PC-3 (cell line): ENCODE results near the gene DBF4B. TPM values are rescaled to one million over a fixed set of nuclear protein-coding genes. Genes with fewer than 3 reads are reported as not detected.

Experiments used
- ATAC-seq: fragments of 200-7000 bp; cut with Tn5 transposase; 2 replicates; pipeline ENCODE4 v1.9.1; 2020; ENCODE audit warnings: mild to moderate bottlenecking, moderate library complexity
- BruUV-seq: library from RNA; stranded (reverse); fragments of 400-500 nt; replicated peaks from 2 replicates; lab custom pipeline; 2021; lab: Mats Ljungman, UMichigan
- CTCF ChIA-PET: fragments of 300-600 bp; sonication (Branson Sonifier 250); formaldehyde crosslinking; loops from one replicate; lab custom pipeline; 2022; ENCODE audit warnings: antibody characterized with exemption; lab: Charles Lee
- POLR2A ChIA-PET: fragments of 300-600 bp; sonication (Branson Sonifier 250); formaldehyde crosslinking; loops from one replicate; lab custom pipeline; 2022; ENCODE audit warnings: antibody characterized with exemption; ENCODE audit not compliant: unreplicated experiment; lab: Charles Lee
- DNase-seq: peaks from one replicate; pipeline ENCODE4 v3.0.0-alpha.2; 2015
- H2AFZ ChIP-seq: fragments of 300-600 bp; sonication (generic); 2 replicates; pipeline ENCODE4 v1.6.0; 2016; ENCODE audit warnings: antibody characterized with exemption, low read length
- H3F3A ChIP-seq: fragments of 300-600 bp; sonication (generic); one replicate; pipeline ENCODE4 v1.6.0; 2017; ENCODE audit warnings: antibody characterized with exemption, low read length, control low read depth, mild to moderate bottlenecking; ENCODE audit not compliant: unreplicated experiment
- H3K27ac ChIP-seq: fragments of 300-600 bp; sonication (generic); 2 replicates; pipeline ENCODE4 v1.5.1; 2016; ENCODE audit warnings: mild to moderate bottlenecking, low read length
- H3K27me3 ChIP-seq: fragments of 300-600 bp; sonication (generic); 2 replicates; pipeline ENCODE4 v1.6.1; 2016; ENCODE audit warnings: low read length, mixed read lengths
- H3K36me3 ChIP-seq: fragments of 300-600 bp; sonication (generic); 2 replicates; pipeline ENCODE4 v1.6.1; 2016; ENCODE audit warnings: low read depth, mixed run types, low read length, mixed read lengths
- H3K4me1 ChIP-seq: fragments of 300-600 bp; sonication (generic); 2 replicates; pipeline ENCODE4 v1.5.1; 2016; ENCODE audit warnings: low read length; ENCODE audit not compliant: insufficient read depth
- H3K4me2 ChIP-seq: fragments of 300-600 bp; sonication (generic); 2 replicates; pipeline ENCODE4 v1.6.0; 2016; ENCODE audit warnings: low read length
- H3K4me3 ChIP-seq: fragments of 300-600 bp; sonication (generic); 2 replicates; pipeline ENCODE4 v1.5.1; 2016; ENCODE audit warnings: mild to moderate bottlenecking, low read length, mixed read lengths
- H3K79me2 ChIP-seq: fragments of 300-600 bp; sonication (generic); 2 replicates; pipeline ENCODE4 v1.6.1; 2017; ENCODE audit warnings: low read length, mixed read lengths
- H3K9ac ChIP-seq: fragments of 300-600 bp; sonication (generic); 2 replicates; pipeline ENCODE4 v1.6.0; 2016; ENCODE audit warnings: mild to moderate bottlenecking, low read length
- H3K9me2 ChIP-seq: fragments of 300-600 bp; sonication (generic); replicated peaks from 2 replicates; pipeline ENCODE4 v1.6.1; 2016; ENCODE audit warnings: mixed run types, low read length, mixed read lengths
- H3K9me3 ChIP-seq: fragments of 300-600 bp; sonication (generic); 2 replicates; pipeline ENCODE4 v1.6.1; 2016; ENCODE audit warnings: low read length, mixed read lengths
- H4K20me1 ChIP-seq: fragments of 300-600 bp; sonication (generic); 2 replicates; pipeline ENCODE4 v1.6.1; 2016; ENCODE audit warnings: low read length, mixed read lengths
- EZH2 ChIP-seq: fragments of 300-600 bp; sonication (generic); IDR thresholded peaks from one replicate; pipeline ENCODE4 v1.6.1; 2017; ENCODE audit warnings: antibody characterized with exemption, mild to moderate bottlenecking, low read length; ENCODE audit not compliant: unreplicated experiment
- EZH2phosphoT487 ChIP-seq: fragments of 300-600 bp; sonication (generic); IDR thresholded peaks from 2 replicates; pipeline ENCODE4 v1.6.1; 2018; ENCODE audit warnings: mild to moderate bottlenecking, antibody characterized with exemption, low read length, borderline replicate concordance
- intact Hi-C: fragments of 100-400 bp; cut with micrococcal nuclease; formaldehyde crosslinking; loops from 2 replicates; pipeline ENCODE4 v1.9.0; 2023
- total RNA-seq: library from RNA; depleted of rRNA; stranded (reverse); fragments of >200 nt; gene quantifications from 2 replicates; pipeline ENCODE4 v1.2.3, GENCODE V29; 2014
- TF ChIP-seq, protein P1 (sequence below): fragments of 300-600 bp; sonication (generic); conservative IDR thresholded peaks from 2 replicates; pipeline ENCODE4 v1.5.1; 2017; ENCODE audit warnings: antibody characterized with exemption, low read depth, mild to moderate bottlenecking, low read length

The DBF4B gene
- total RNA-seq, 1 experiment from 2014 or later: 17.9 TPM

DNA sequence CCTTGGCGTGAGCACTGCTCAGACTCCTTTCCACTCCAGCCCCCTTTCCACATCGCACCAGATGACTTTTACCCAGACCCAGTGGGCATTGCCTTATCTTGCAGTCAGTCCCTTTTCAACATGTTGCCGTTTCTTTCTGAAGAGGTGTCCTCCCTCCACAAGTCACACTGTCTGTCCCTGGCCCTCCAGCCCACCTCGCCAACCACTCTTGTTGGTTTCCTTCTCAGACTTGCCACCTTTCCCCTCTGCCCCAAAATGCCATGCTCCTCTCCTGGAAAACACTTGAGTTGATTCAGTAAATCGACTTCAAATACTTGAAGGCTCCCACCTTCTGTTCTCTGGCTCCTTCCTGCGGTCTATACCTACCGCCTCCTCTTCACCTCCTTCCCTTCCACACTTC is 42.9 kb downstream of the DBF4B start:
- no peak for DNase-seq
- POLR2A ChIA-PET: no interaction called here

DNA sequence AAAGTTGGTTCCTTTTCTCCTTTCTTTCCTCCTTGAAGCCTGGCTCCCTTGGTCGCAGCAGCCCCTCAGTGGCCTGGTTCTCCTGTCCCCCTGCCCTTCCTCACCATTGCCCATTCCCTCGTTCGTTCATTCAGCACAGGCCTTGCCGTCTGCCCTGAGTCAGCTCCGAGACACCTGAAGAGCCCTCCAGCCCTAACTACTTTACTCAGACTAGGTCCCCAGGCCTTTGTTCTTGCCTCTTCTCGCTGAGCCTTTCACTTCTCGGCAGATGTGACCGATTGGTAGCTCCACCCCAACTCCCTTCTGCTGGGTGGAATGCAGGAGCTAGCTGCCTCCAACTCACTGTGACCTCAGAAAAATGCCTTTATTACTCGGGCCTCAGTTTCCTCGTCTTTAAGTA is 43.3 kb downstream of the DBF4B start:
- DNase-seq: no peak

More for the DNA sequence above, 42.9 kb downstream of the DBF4B start:
- Histone ChIP-seq H3K9me3 (no peaks in the 10 kb centered on the region), H3K27ac (no peak overlapping the region), H3F3A (no peaks in the 10 kb centered on the region), H3K4me3 (no peak overlapping the region), H3K4me1 (no peaks in the 10 kb centered on the region), H3K27me3 (no peaks in the 10 kb centered on the region), H4K20me1 (no peaks in the 10 kb centered on the region), H3K36me3 (peaks cover 22% of the 10 kb centered on the region; the same call in 1 of the 2 replicates), H3K4me2 (no peak overlapping the region), H3K79me2 (no peaks in the 10 kb centered on the region), H2AFZ (no peak overlapping the region), H3K9me2 (no peaks in the 10 kb centered on the region), H3K9ac (no peak overlapping the region)
- ATAC-seq: no peak
- CTCF ChIA-PET: no interaction called here
- TF ChIP-seq EZH2: no peak
- no peak for TF ChIP-seq EZH2phosphoT487
- TF ChIP-seq, protein P1, sequence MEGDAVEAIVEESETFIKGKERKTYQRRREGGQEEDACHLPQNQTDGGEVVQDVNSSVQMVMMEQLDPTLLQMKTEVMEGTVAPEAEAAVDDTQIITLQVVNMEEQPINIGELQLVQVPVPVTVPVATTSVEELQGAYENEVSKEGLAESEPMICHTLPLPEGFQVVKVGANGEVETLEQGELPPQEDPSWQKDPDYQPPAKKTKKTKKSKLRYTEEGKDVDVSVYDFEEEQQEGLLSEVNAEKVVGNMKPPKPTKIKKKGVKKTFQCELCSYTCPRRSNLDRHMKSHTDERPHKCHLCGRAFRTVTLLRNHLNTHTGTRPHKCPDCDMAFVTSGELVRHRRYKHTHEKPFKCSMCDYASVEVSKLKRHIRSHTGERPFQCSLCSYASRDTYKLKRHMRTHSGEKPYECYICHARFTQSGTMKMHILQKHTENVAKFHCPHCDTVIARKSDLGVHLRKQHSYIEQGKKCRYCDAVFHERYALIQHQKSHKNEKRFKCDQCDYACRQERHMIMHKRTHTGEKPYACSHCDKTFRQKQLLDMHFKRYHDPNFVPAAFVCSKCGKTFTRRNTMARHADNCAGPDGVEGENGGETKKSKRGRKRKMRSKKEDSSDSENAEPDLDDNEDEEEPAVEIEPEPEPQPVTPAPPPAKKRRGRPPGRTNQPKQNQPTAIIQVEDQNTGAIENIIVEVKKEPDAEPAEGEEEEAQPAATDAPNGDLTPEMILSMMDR: no peak
- no TSS peak for BruUV-seq
- intact Hi-C loops: no loop called here

More for the DNA sequence above, 43.3 kb downstream of the DBF4B start:
- no peak overlapping the region for H3K9ac ChIP-seq
- H3K9me2 ChIP-seq: no peaks in the 10 kb centered on the region
- H3K4me3 ChIP-seq: no peak overlapping the region
- POLR2A ChIA-PET: no interaction called here
- no peak overlapping the region for H3K4me2 ChIP-seq
- no peaks in the 10 kb centered on the region for H3F3A ChIP-seq
- TF ChIP-seq, protein P1: no peak
- TF ChIP-seq EZH2 (no peak), EZH2phosphoT487 (no peak)
- H3K4me1 ChIP-seq: no peaks in the 10 kb centered on the region
- intact Hi-C loops: no loop called here
- H3K9me3 ChIP-seq: no peaks in the 10 kb centered on the region
- no peak for ATAC-seq
- no peak overlapping the region for H3K27ac ChIP-seq
- H3K79me2 ChIP-seq: no peaks in the 10 kb centered on the region
- H3K36me3 ChIP-seq: peaks cover 22% of the 10 kb centered on the region; the same call in 1 of the 2 replicates
- H2AFZ ChIP-seq: no peak overlapping the region
- H4K20me1 ChIP-seq: no peaks in the 10 kb centered on the region
- no TSS peak for BruUV-seq
- CTCF ChIA-PET: no interaction called here
- H3K27me3 ChIP-seq: no peaks in the 10 kb centered on the region
